ENCODE data around the gene ANXA7. TPM values are rescaled to one million over a fixed set of nuclear protein-coding genes. Genes with fewer than 3 reads are reported as not detected.

Gene ANXA7
- total RNA-seq, 1 donor from 2014 or later = 88.7 TPM

- TF ChIP-seq CTCF (IDR thresholded peaks at IDR 0.05; ENCODE audit: insufficient read depth, low read length, severe bottlenecking) = no peak
- Histone ChIP-seq H3K27me3 (ENCODE audit: control insufficient read depth, insufficient read depth, low read length) (no peaks in the 10 kb centered on the region), H3K36me3 (ENCODE audit: control insufficient read depth, insufficient read depth, low read length) (no peaks in the 10 kb centered on the region), H3K4me3 (ENCODE audit: low read depth, low read length) (peak overlapping the region; percentile 88)
- no peak for FAIRE-seq
- peak; percentile 86 for DNase-seq (ENCODE audit: low read depth)
Observed at GRCh38 chr10:73414230-73414945, 530 bp upstream of the ANXA7 start.

- Histone ChIP-seq H3K4me3 (ENCODE audit: low read depth, low read length) (peak overlapping the region; percentile 88), H3K36me3 (ENCODE audit: control insufficient read depth, insufficient read depth, low read length) (no peaks in the 10 kb centered on the region), H3K27me3 (ENCODE audit: control insufficient read depth, insufficient read depth, low read length) (no peaks in the 10 kb centered on the region)
- no peak for TF ChIP-seq CTCF (IDR thresholded peaks at IDR 0.05; ENCODE audit: insufficient read depth, low read length, severe bottlenecking)
- FAIRE-seq = no peak
- peak; percentile 47 for DNase-seq (ENCODE audit: low read depth)
Observed at GRCh38 chr10:73413108-73413527, 740 bp downstream of the ANXA7 start.

- Histone ChIP-seq H3K4me3 (ENCODE audit: low read depth, low read length) (no peak overlapping the region), H3K36me3 (ENCODE audit: control insufficient read depth, insufficient read depth, low read length) (no peaks in the 10 kb centered on the region), H3K27me3 (ENCODE audit: control insufficient read depth, insufficient read depth, low read length) (no peaks in the 10 kb centered on the region)
- DNase-seq (ENCODE audit: low read depth) (no peak), FAIRE-seq (no peak)
- no peak for TF ChIP-seq CTCF (IDR thresholded peaks at IDR 0.05; ENCODE audit: insufficient read depth, low read length, severe bottlenecking)
Observed at GRCh38 chr10:73410897-73411296, 3.0 kb downstream of the ANXA7 start.

GRCh38 chr10:73408978-73409521, 4.8 kb downstream of the ANXA7 start:
- Histone ChIP-seq H3K36me3 (ENCODE audit: control insufficient read depth, insufficient read depth, low read length) (no peaks in the 10 kb centered on the region), H3K27me3 (ENCODE audit: control insufficient read depth, insufficient read depth, low read length) (no peaks in the 10 kb centered on the region), H3K4me3 (ENCODE audit: low read depth, low read length) (no peak overlapping the region)
- DNase-seq (ENCODE audit: low read depth) (no peak), FAIRE-seq (no peak)
- no peak for TF ChIP-seq CTCF (IDR thresholded peaks at IDR 0.05; ENCODE audit: insufficient read depth, low read length, severe bottlenecking)

GRCh38 chr10:73408061-73408460, 5.8 kb downstream of the ANXA7 start:
- FAIRE-seq (no peak), DNase-seq (ENCODE audit: low read depth) (peak; percentile 46)
- no peaks in the 10 kb centered on the region for H3K27me3 ChIP-seq (ENCODE audit: control insufficient read depth, insufficient read depth, low read length)
- H3K36me3 ChIP-seq (ENCODE audit: control insufficient read depth, insufficient read depth, low read length) = no peaks in the 10 kb centered on the region
- H3K4me3 ChIP-seq (ENCODE audit: low read depth, low read length) = no peak overlapping the region
- TF ChIP-seq CTCF (IDR thresholded peaks at IDR 0.05; ENCODE audit: insufficient read depth, low read length, severe bottlenecking) = no peak
